Sigmoid colon (tissue), 4 donors: ENCODE results near the gene EPB42.

Source experiments
- CTCF ChIP-seq, 4 experiments: fragments of 450-650 bp in 3 of 4; fragments of 200-600 bp in 1 of 4; IDR thresholded peaks; one replicate each; pipeline ENCODE4 v1.5.1; 2016 to 2019; ENCODE audit warnings: antibody characterized with exemption in 4 of 4, mild to moderate bottlenecking in 3 of 4, moderate library complexity in 2 of 4
- POLR2AphosphoS5 ChIP-seq, 4 donors: sonication (generic); formaldehyde crosslinking; IDR thresholded peaks; one replicate each; pipeline ENCODE4 v1.6.1; 2017; ENCODE audit warnings: antibody characterized with exemption in 4 of 4

DNA sequence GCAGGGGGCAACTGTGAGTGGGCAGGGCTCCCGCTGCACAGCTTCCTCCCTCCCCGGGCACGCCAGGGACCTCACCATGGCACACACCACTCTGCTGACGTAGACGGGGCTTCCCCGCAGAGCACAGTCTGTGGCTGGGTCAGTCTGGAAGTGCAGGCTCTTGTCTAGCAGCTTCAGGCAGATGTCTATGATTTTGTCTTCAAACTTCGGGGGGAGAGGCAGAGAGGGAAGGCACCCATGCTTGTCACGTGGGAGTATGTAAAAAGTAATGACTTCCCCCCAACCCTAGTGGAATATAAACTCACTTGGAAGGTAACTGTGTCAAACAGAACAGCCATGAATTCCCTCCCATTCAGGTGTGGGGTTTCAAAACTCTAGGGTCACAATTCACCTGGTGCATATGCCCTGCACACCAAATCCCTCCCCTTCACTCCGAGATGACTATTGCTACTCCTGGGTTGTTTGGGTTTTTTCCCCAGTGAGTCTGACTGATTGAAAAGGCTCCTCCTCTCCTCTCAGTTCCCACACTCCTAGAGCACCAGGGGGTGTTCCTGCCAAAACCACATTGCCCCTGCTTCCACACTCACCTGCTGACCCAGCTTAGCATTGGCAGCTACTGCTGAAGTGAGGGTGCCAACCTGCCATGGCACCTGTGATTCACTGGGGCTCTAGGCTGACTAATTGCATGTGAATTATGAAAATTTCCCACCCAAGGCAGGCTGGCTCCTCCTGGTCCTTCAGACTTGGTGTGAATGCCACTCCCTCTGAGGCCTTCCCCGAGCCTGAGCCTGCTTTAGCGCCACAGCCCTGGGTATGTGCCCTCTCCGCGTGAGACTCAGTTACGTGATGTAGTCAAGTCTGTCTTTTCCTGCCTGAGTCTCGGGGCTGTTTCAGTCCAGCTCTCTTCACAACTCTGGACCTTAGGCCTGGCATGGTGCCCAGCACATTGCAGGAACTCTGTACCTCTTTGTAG lies 32.9 kb upstream of the EPB42 start:
- no peak for TF ChIP-seq CTCF (IDR thresholded peaks at IDR 0.05)
- TF ChIP-seq POLR2AphosphoS5 (IDR thresholded peaks at IDR 0.05), result no peak
